PC-3 (cell line): ENCODE measurements around the gene CNR1.

Experiments
- CTCF ChIP-seq: fragments of 300-600 bp; sonication (generic); conservative IDR thresholded peaks from 2 replicates; pipeline ENCODE4 v1.5.1; 2017; ENCODE audit warnings: antibody characterized with exemption, low read depth, mild to moderate bottlenecking, low read length
- EZH2phosphoT487 ChIP-seq: fragments of 300-600 bp; sonication (generic); IDR thresholded peaks from 2 replicates; pipeline ENCODE4 v1.6.1; 2018; ENCODE audit warnings: mild to moderate bottlenecking, antibody characterized with exemption, low read length, borderline replicate concordance

GRCh38 chr6:88157106-88157505 is 9.0 kb downstream of the CNR1 start:
- TF ChIP-seq CTCF (0 out of 2 replicates have a peak, but pooled peaks have one; percentile 9), EZH2phosphoT487 (no peak)
